ENCODE data around the gene RNF126.

GRCh38 chr19:618247-618619 is 44.8 kb downstream of the RNF126 start:
- no peak for TF ChIP-seq CTCF (IDR thresholded peaks at IDR 0.05; ENCODE audit: low read depth, low read length, poor library complexity, severe bottlenecking)
- TF ChIP-seq EZH2phosphoT487 (IDR thresholded peaks at IDR 0.05; ENCODE audit: borderline replicate concordance, low read length), result no peak

All from DOHH2 (cell line).